C4-2B (cell line): ENCODE measurements around the gene PHF12.

Experiments
- CTCF ChIP-seq: fragments of 450-650 bp; conservative IDR thresholded peaks from 2 replicates; pipeline ENCODE4 v1.5.1; 2017; ENCODE audit warnings: mild to moderate bottlenecking
- ZFX ChIP-seq: fragments of 450-650 bp; IDR thresholded peaks from 2 replicates; pipeline ENCODE4 v1.6.1; 2017

DNA sequence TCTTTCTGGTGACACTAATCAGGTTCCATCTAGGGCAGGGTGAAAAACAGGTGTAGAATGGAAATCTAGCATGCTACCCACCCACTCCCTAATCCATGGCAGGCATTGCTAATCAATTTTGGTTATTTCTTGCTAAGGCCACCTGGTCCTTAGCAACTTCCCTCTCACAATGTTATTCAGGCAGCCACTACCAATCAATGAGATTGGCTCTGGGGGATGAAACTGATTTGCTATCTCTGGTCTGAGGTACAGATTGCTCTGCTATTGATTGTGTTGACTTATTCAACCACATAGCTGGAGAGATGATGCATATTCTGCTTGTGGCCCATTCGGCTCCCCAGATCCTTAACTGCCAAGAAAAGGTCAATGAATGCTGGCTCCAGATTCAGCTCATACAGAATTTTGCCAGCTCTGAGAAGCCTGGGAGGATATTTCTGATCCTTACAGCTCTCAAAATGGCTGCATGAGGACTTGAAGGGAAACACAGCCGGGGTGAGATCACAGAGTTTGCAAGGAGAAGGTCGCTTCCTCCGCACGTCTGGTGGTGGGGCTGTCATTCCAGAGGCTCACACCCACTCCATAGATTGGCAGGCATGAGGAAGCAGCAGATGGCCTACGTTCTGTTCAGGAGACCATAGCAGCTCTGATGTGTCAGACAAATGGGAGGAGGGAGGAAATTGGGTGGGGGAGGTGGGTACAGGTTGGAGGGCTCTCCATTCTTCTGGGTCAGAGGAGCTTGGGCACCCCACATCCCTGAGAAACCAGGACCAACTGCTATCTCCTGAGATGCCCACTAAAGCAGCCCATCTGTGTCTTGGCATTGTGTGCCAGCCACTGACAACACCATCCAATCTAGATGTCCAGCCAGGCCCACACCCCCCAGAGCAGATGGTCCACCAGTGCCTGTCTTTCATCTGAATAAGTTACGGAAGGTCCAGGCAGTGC is 32.2 kb upstream of the PHF12 start:
- TF ChIP-seq CTCF = no peak
- no peak for TF ChIP-seq ZFX
